Measurements from ENCODE around the gene TGFB3.

DNA sequence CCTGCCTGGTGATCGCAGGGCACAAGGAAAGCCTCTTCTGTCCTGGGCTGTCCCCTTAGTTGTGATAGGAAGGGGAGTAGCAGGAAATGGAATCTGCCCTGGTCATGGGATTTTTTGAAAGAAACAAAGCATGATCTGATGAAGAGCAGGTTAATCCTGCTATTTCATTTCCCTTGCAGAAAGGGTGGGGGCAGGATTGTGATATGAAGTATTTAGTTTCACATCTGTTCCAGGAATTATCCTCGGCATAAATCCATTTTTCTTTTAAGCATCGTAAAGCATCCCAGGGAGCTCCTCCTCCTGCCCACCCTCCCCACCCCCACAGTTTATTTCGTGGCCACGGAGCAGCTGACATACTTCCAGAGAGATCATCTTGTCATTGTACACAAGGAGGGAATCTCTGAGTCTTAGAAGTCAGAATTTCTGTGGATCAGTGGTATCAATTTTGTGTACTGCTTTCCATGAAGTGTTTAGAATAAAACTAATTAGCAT is 53.1 kb downstream of the TGFB3 start:
- TF ChIP-seq, protein P1, sequence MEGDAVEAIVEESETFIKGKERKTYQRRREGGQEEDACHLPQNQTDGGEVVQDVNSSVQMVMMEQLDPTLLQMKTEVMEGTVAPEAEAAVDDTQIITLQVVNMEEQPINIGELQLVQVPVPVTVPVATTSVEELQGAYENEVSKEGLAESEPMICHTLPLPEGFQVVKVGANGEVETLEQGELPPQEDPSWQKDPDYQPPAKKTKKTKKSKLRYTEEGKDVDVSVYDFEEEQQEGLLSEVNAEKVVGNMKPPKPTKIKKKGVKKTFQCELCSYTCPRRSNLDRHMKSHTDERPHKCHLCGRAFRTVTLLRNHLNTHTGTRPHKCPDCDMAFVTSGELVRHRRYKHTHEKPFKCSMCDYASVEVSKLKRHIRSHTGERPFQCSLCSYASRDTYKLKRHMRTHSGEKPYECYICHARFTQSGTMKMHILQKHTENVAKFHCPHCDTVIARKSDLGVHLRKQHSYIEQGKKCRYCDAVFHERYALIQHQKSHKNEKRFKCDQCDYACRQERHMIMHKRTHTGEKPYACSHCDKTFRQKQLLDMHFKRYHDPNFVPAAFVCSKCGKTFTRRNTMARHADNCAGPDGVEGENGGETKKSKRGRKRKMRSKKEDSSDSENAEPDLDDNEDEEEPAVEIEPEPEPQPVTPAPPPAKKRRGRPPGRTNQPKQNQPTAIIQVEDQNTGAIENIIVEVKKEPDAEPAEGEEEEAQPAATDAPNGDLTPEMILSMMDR (conservative IDR thresholded peaks at IDR 0.05; ENCODE audit: low read depth, low read length), result no peak
- no peak for TF ChIP-seq EZH2 (IDR thresholded peaks at IDR 0.05; ENCODE audit: borderline replicate concordance, low read depth, low read length, poor library complexity, severe bottlenecking)
